GM21737 (cell line): ENCODE measurements around the gene ADCY1.
"Not testable (repeated sequence)": the region's sequence is repeated elsewhere in the genome, so short reads cannot be mapped to it uniquely, and the experiment has no call there.

Source experiments
- ATAC-seq: cut with Tn5 transposase; IDR thresholded peaks from one replicate; pipeline ENCODE4 v1.9.1; 2021; ENCODE audit warnings: mild to moderate bottlenecking, moderate library complexity; ENCODE audit not compliant: unreplicated experiment

Gene ADCY1

GRCh38 chr7:45573661-45574415, at the start of gene ADCY1:
Gene ADCY1 (plus strand): TSS chr7:45574368. CDS start chr7:45574544, 176 bp downstream.
- ATAC-seq: no peak

- ATAC-seq: no peak
Observed at GRCh38 chr7:45524445-45524844, 49.7 kb upstream of the ADCY1 start.

- ATAC-seq: no peak
Observed at GRCh38 chr7:45525057-45525456, 49.1 kb upstream of the ADCY1 start.

GRCh38 chr7:45543473-45543872, 30.7 kb upstream of the ADCY1 start:
- ATAC-seq: no peak

GRCh38 chr7:45545105-45545710, 29.0 kb upstream of the ADCY1 start:
- not testable (repeated sequence) for ATAC-seq

GRCh38 chr7:45548917-45549316, 25.3 kb upstream of the ADCY1 start:
- not testable (repeated sequence) for ATAC-seq

- ATAC-seq: no peak
Observed at GRCh38 chr7:45563401-45563800, 10.8 kb upstream of the ADCY1 start.

- no peak for ATAC-seq
Observed at GRCh38 chr7:45563941-45564461, 10.2 kb upstream of the ADCY1 start.

- no peak for ATAC-seq
Observed at GRCh38 chr7:45564485-45564884, 9.7 kb upstream of the ADCY1 start.

- no peak for ATAC-seq
Observed at GRCh38 chr7:45564886-45565455, 9.2 kb upstream of the ADCY1 start.

- ATAC-seq: no peak
Observed at GRCh38 chr7:45566386-45566785, 7.8 kb upstream of the ADCY1 start.

GRCh38 chr7:45566961-45567360, 7.2 kb upstream of the ADCY1 start:
- no peak for ATAC-seq

GRCh38 chr7:45567713-45568112, 6.5 kb upstream of the ADCY1 start:
- ATAC-seq: no peak

GRCh38 chr7:45568536-45569289, 5.5 kb upstream of the ADCY1 start:
- no peak for ATAC-seq

- ATAC-seq: no peak
Observed at GRCh38 chr7:45569290-45569685, 4.9 kb upstream of the ADCY1 start.

- ATAC-seq: no peak
Observed at GRCh38 chr7:45570797-45571196, 3.4 kb upstream of the ADCY1 start.

GRCh38 chr7:45573204-45573603, 964 bp upstream of the ADCY1 start:
- ATAC-seq: no peak

GRCh38 chr7:45574416-45574668, 174 bp downstream of the ADCY1 start:
- ATAC-seq: no peak

- ATAC-seq: no peak
Observed at GRCh38 chr7:45574669-45575500, 717 bp downstream of the ADCY1 start.

GRCh38 chr7:45575501-45576248, 1.5 kb downstream of the ADCY1 start:
- no peak for ATAC-seq
